Lower leg skin (tissue), 4 donors: ENCODE results near the gene SLC36A3. TPM values are rescaled to one million over a fixed set of nuclear protein-coding genes. Genes with fewer than 3 reads are reported as not detected.
A peak's percentile ranks its signal among the peaks of the same experiment; 100 is the strongest.

Source experiments
- DNase-seq, 2 donors: peaks; one replicate each; pipeline ENCODE4 v3.0.0-alpha.2; 2019; ENCODE audit warnings: low spot score in 2 of 2
- H3K4me3 ChIP-seq: fragments of 200-600 bp; sonication (generic); 2 replicates; pipeline ENCODE4 v1.5.1; 2017; ENCODE audit warnings: mild to moderate bottlenecking, low read depth; ENCODE audit not compliant: poor library complexity, severe bottlenecking
- CTCF ChIP-seq, 3 donors: fragments of 450-650 bp; IDR thresholded peaks; one replicate each; pipeline ENCODE4 v1.5.1; 2016; ENCODE audit warnings: antibody characterized with exemption in 3 of 3, mild to moderate bottlenecking in 3 of 3, moderate library complexity in 2 of 3
- POLR2A ChIP-seq, 2 donors: fragments of 450-650 bp; IDR thresholded peaks; one replicate each; pipeline ENCODE4 v1.6.1; 2016 to 2017; ENCODE audit warnings: antibody characterized with exemption in 2 of 2, mild to moderate bottlenecking in 1 of 2, moderate library complexity in 1 of 2
- WGBS, 2 donors: methylation state at CpG; one replicate each; pipeline ENCODE4 v1.1.5; 2018; 5-methylcytosine and 5-hydroxymethylcytosine counted together
- intact Hi-C: fragments of 100-400 bp; cut with DNase I; formaldehyde crosslinking; loops from one replicate; pipeline ENCODE4 v1.15.0; 2023; ENCODE audit warnings: low total_unique reads
- total RNA-seq, 4 donors: library from RNA; depleted of rRNA; stranded (reverse); fragments of >200 nt; gene quantifications; one replicate each; pipeline ENCODE4 v1.1.0, GENCODE V29; 2016

The SLC36A3 gene
- total RNA-seq, 4 donors from 2014 or later: not detected

- 37 to 40% methylated on average over 11 of the region's 11 CpGs for WGBS, 2 donors
- no peak overlapping the region for H3K4me3 ChIP-seq
- TF ChIP-seq CTCF (IDR thresholded peaks at IDR 0.05): no peak
- no peak for TF ChIP-seq POLR2A (IDR thresholded peaks at IDR 0.05)
- intact Hi-C loops: no loop called here
- DNase-seq: no peak
Measured at GRCh38 chr5:151345187-151345807, 41.7 kb upstream of the SLC36A3 start.

- 90 to 94% methylated on average over 7 of the region's 7 CpGs for WGBS, 2 donors
- no peak for DNase-seq
- TF ChIP-seq POLR2A (IDR thresholded peaks at IDR 0.05): no peak
- no peak for TF ChIP-seq CTCF (IDR thresholded peaks at IDR 0.05)
- no peak overlapping the region for H3K4me3 ChIP-seq
- intact Hi-C loops: no loop called here
Measured at GRCh38 chr5:151344088-151344487, 40.5 kb upstream of the SLC36A3 start.

GRCh38 chr5:151340004-151340403 lies 36.4 kb upstream of the SLC36A3 start:
- DNase-seq: no peak
- no peak for TF ChIP-seq POLR2A (IDR thresholded peaks at IDR 0.05)
- TF ChIP-seq CTCF (IDR thresholded peaks at IDR 0.05): no peak
- no peak overlapping the region for H3K4me3 ChIP-seq
- intact Hi-C loops: no loop called here
- WGBS, 2 donors: 74 to 79% methylated on average over 3 of the region's 3 CpGs

GRCh38 chr5:151338734-151339133 lies 35.2 kb upstream of the SLC36A3 start:
- TF ChIP-seq POLR2A (IDR thresholded peaks at IDR 0.05) (no peak), CTCF (IDR thresholded peaks at IDR 0.05) (no peak)
- no peak for DNase-seq
- WGBS, 2 donors: 80 to 81% methylated on average over 4 of the region's 4 CpGs
- intact Hi-C loops: no loop called here
- no peak overlapping the region for H3K4me3 ChIP-seq

GRCh38 chr5:151332857-151333256 lies 29.3 kb upstream of the SLC36A3 start:
- intact Hi-C loops: no loop called here
- no peak overlapping the region for H3K4me3 ChIP-seq
- TF ChIP-seq POLR2A (IDR thresholded peaks at IDR 0.05): no peak
- no peak for TF ChIP-seq CTCF (IDR thresholded peaks at IDR 0.05)
- peak in 1 of 2 donors; percentile 49 for DNase-seq
- 82 to 91% methylated on average over 2 of the region's 2 CpGs for WGBS, 2 donors

GRCh38 chr5:151328734-151329133 lies 25.2 kb upstream of the SLC36A3 start:
- no peak overlapping the region for H3K4me3 ChIP-seq
- TF ChIP-seq POLR2A (IDR thresholded peaks at IDR 0.05) (no peak), CTCF (IDR thresholded peaks at IDR 0.05) (no peak)
- DNase-seq: no peak
- WGBS, 2 donors: 64 to 66% methylated on average over 4 of the region's 4 CpGs
- intact Hi-C loops: no loop called here
